Measurements from ENCODE around the gene CMAS.

- no peak for TF ChIP-seq PHF8 (conservative IDR thresholded peaks at IDR 0.05; ENCODE audit: low read depth, low read length)
- no peak for TF ChIP-seq CHD7 (IDR thresholded peaks at IDR 0.05; ENCODE audit: insufficient replicate concordance, low read length)
- TF ChIP-seq YY1 (IDR thresholded peaks at IDR 0.05; ENCODE audit: low read depth, low read length), result no peak
- no peak for TF ChIP-seq EZH2 (IDR thresholded peaks at IDR 0.05; ENCODE audit: low read depth, low read length, severe bottlenecking)
- TF ChIP-seq RBBP5 (IDR thresholded peaks at IDR 0.05; ENCODE audit: borderline replicate concordance, low read depth, low read length), result no peak
- no peak for TF ChIP-seq FOSL1 (IDR thresholded peaks at IDR 0.05; ENCODE audit: insufficient read depth, low read depth, low read length)
- TF ChIP-seq CBX5 (IDR thresholded peaks at IDR 0.05; ENCODE audit: low read depth, low read length), result no peak
Observed at GRCh38 chr12:22051114-22051698, 5.2 kb downstream of the CMAS start.
